Heart left ventricle (tissue), 16 donors: ENCODE measurements around the gene GPR139. TPM values are rescaled to one million over a fixed set of nuclear protein-coding genes. Genes with fewer than 3 reads are reported as not detected.

Experiments used
- ATAC-seq, 4 donors: fragments of 200-7000 bp; cut with Tn5 transposase; one replicate each; pipeline ENCODE4 v1.9.1; 2020 to 2022; ENCODE audit warnings: moderate library complexity in 4 of 4, mild to moderate bottlenecking in 3 of 4, moderate number of reproducible peaks in 1 of 4
- DNase-seq, 5 donors: peaks; one replicate each; pipeline ENCODE4 v3.0.0-alpha.2; 2020
- H3K27ac ChIP-seq, 12 donors: fragments of 200-600 bp; sonication (generic) in 4 of 12; one replicate each; pipeline versions ENCODE4 v1.5.0 to v1.8.0; 2016 to 2022; ENCODE audit warnings: mild to moderate bottlenecking in 2 of 12
- H3K27me3 ChIP-seq, 9 donors: fragments of 200-600 bp; sonication (generic) in 2 of 9; one replicate each; pipeline versions ENCODE4 v1.5.1 to v1.8.0; 2016 to 2022; ENCODE audit warnings: mild to moderate bottlenecking in 3 of 9
- H3K36me3 ChIP-seq, 9 donors: fragments of 200-600 bp; sonication (generic) in 2 of 9; one replicate each; pipeline versions ENCODE4 v1.5.0 to v1.8.0; 2018 to 2022; ENCODE audit warnings: mild to moderate bottlenecking in 2 of 9
- H3K4me1 ChIP-seq, 12 donors: fragments of 200-600 bp; sonication (generic) in 4 of 12; one replicate each; pipeline versions ENCODE4 v1.5.0 to v1.8.0; 2016 to 2022; ENCODE audit warnings: mild to moderate bottlenecking in 3 of 12
- H3K4me3 ChIP-seq, 12 donors: fragments of 200-600 bp; sonication (generic) in 4 of 12; one replicate each; pipeline versions ENCODE4 v1.5.0 to v1.8.0; 2017 to 2022; ENCODE audit warnings: mild to moderate bottlenecking in 9 of 12, moderate library complexity in 4 of 12
- H3K9me3 ChIP-seq, 12 donors: fragments of 200-600 bp; sonication (generic) in 4 of 12; one replicate each; pipeline versions ENCODE4 v1.5.0 to v1.8.0; 2016 to 2022; ENCODE audit warnings: mild to moderate bottlenecking in 1 of 12
- CTCF ChIP-seq, 12 donors: fragments of 200-600 bp; sonication (generic) in 4 of 12; IDR thresholded peaks; one replicate each; pipeline versions ENCODE4 v1.5.0 to v1.8.0; 2018 to 2022; ENCODE audit warnings: antibody characterized with exemption in 12 of 12, mild to moderate bottlenecking in 5 of 12
- POLR2A ChIP-seq, 2 donors: fragments of 450-650 bp; IDR thresholded peaks; one replicate each; pipeline ENCODE4 v1.6.1; 2017; ENCODE audit warnings: antibody characterized with exemption in 2 of 2, mild to moderate bottlenecking in 2 of 2, moderate library complexity in 2 of 2
- WGBS, 4 donors: extraction: QIAGEN DNeasy Blood & Tissue Kit in 2 of 4; methylation state at CpG; one replicate each; pipeline versions ENCODE4 v1.1.5 to v1.1.7; 2013 to 2018; 5-methylcytosine and 5-hydroxymethylcytosine counted together
- intact Hi-C, 10 donors: fragments of 100-400 bp; cut with DNase I; formaldehyde crosslinking; loops; one replicate each; pipeline versions ENCODE4 v1.11.1 to v1.14.2; 2022
- polyA plus RNA-seq, 2 donors: library from polyadenylated mRNA; stranded (reverse); fragments of 200-250 nt; gene quantifications; one replicate each; pipeline ENCODE4 v1.2.3, GENCODE V29; 2013
- total RNA-seq, 9 donors: library from RNA; depleted of rRNA in 2 of 9; stranded (reverse); fragments of >200 nt in 2 of 9; fragmentation: NEBNext Ultra II Directional in 3 of 9; extraction: Animal tissue kit (Norgen Biotek cat#: 25700) in 3 of 9; gene quantifications; one replicate each; pipeline versions ENCODE4 v1.1.0 to v1.2.4, GENCODE V29; 2016 to 2023
- donor health status: ischemic (EF 13 %, LVEDD 7.1; RV severe dilation, severe dysfunction).
- donor health status: healthy with polysubstance abuse.
- donor health status: DM: no; HTN: yes; CAD: no.
- donor health status: DM: no; HTN: no; CAD: no.
- donor health status: ischemic (EF 25% LVEDD 6.9; RV normal size, moderate dysfunction).
- donor health status: ischemic (EF 25% LVEDD 5.7; RV mildly dilated, moderate dysfunction).
- donor health status: healthy.
- donor health status: DM: yes; HTN: yes; CAD: no.
- donor health status: ischemic (EF 35%, LVEDD 5.7; RV mildly dilated, moderate dysfunction).
- donor health status: nonischemic (EF 11% LVEDD 7.7; RV severe dilation, severe dysfunction).
- donor health status: DM: yes; HTN: yes; CAD: no.
- donor health status: PGD.
- donor health status: ischemic (EF 29% LVEDD 5.4; RV normal size, mild dysfunction).
- donor health status: nonischemic (EF 23%, LVEDD 6.1; RV moderate dilation, normal function).

The GPR139 gene
- total and polyA plus RNA-seq, 11 donors = not detected

GRCh38 chr16:20107083-20107482, 33.4 kb upstream of the GPR139 start:
- no peak overlapping the region for H3K4me3 ChIP-seq
- WGBS, 4 donors = 61 to 70% (median 67%) methylated on average over 2 of the region's 2 CpGs
- H3K27ac ChIP-seq = no peak overlapping the region
- ATAC-seq = no peak
- H3K4me1 ChIP-seq = no peaks in the 10 kb centered on the region
- no peaks in the 10 kb centered on the region for H3K36me3 ChIP-seq
- intact Hi-C loops = no loop called here
- peaks cover 0 to 29% (median 0%) of the 10 kb centered on the region in 9 donors for H3K27me3 ChIP-seq
- no peak for DNase-seq
- no peaks in the 10 kb centered on the region for H3K9me3 ChIP-seq
- no peak for TF ChIP-seq CTCF (IDR thresholded peaks at IDR 0.05)
- no peak for TF ChIP-seq POLR2A (IDR thresholded peaks at IDR 0.05)

- ATAC-seq (no peak), DNase-seq (no peak)
- WGBS, 4 donors = 66 to 75% (median 68%) methylated on average over 4 of the region's 4 CpGs
- no peak overlapping the region for H3K27ac ChIP-seq
- peaks cover 0 to 16% (median 0%) of the 10 kb centered on the region in 9 donors for H3K27me3 ChIP-seq
- no peak overlapping the region for H3K4me3 ChIP-seq
- H3K4me1 ChIP-seq = no peaks in the 10 kb centered on the region
- no peaks in the 10 kb centered on the region for H3K9me3 ChIP-seq
- TF ChIP-seq POLR2A (IDR thresholded peaks at IDR 0.05) = no peak
- no peak for TF ChIP-seq CTCF (IDR thresholded peaks at IDR 0.05)
- no peaks in the 10 kb centered on the region for H3K36me3 ChIP-seq
- intact Hi-C loops = no loop called here
These were observed 31.0 kb upstream of the GPR139 start for GRCh38 chr16:20104563-20105183.

- H3K9me3 ChIP-seq = no peaks in the 10 kb centered on the region
- H3K36me3 ChIP-seq = no peaks in the 10 kb centered on the region
- no peaks in the 10 kb centered on the region for H3K4me1 ChIP-seq
- intact Hi-C loops = no loop called here
- no peak overlapping the region for H3K4me3 ChIP-seq
- WGBS, 4 donors = 46 to 58% (median 52%) methylated on average over 1 of the region's 1 CpG
- TF ChIP-seq CTCF (IDR thresholded peaks at IDR 0.05) (no peak), POLR2A (IDR thresholded peaks at IDR 0.05) (no peak)
- no peak for DNase-seq
- peaks cover 0 to 16% (median 0%) of the 10 kb centered on the region in 9 donors for H3K27me3 ChIP-seq
- ATAC-seq = no peak
- no peak overlapping the region for H3K27ac ChIP-seq
These were observed 28.8 kb upstream of the GPR139 start for GRCh38 chr16:20102521-20102920.

- TF ChIP-seq CTCF (IDR thresholded peaks at IDR 0.05) (no peak), POLR2A (IDR thresholded peaks at IDR 0.05) (no peak)
- no peak overlapping the region for H3K4me3 ChIP-seq
- H3K27me3 ChIP-seq = peaks cover 0 to 21% (median 0%) of the 10 kb centered on the region in 9 donors
- H3K9me3 ChIP-seq = no peaks in the 10 kb centered on the region
- WGBS, 4 donors = 45 to 63% (median 54%) methylated on average over 2 of the region's 2 CpGs
- no peak overlapping the region for H3K27ac ChIP-seq
- H3K4me1 ChIP-seq = no peaks in the 10 kb centered on the region
- DNase-seq = no peak
- no peak for ATAC-seq
- no peaks in the 10 kb centered on the region for H3K36me3 ChIP-seq
- intact Hi-C loops = no loop called here
These were observed 28.3 kb upstream of the GPR139 start for GRCh38 chr16:20102021-20102420.
